Osteoblast (primary cell): ENCODE results near the gene ITCH. TPM values are rescaled to one million over a fixed set of nuclear protein-coding genes. Genes with fewer than 3 reads are reported as not detected.
"Not testable (repeated sequence)": the region's sequence is repeated elsewhere in the genome, so short reads cannot be mapped to it uniquely, and the experiment has no call there.

Source experiments
- DNase-seq: peaks from one replicate; pipeline ENCODE4 v3.0.0; 2011; ENCODE audit warnings: low spot score, mixed read lengths; ENCODE audit not compliant: insufficient read length; ENCODE audit errors: missing footprints
- H2AFZ ChIP-seq: 2 replicates; pipeline ENCODE4 v1.6.0; 2011; ENCODE audit warnings: mild to moderate bottlenecking, low read length
- H3K27ac ChIP-seq: 2 replicates; pipeline ENCODE4 v1.5.1; 2011; ENCODE audit warnings: mild to moderate bottlenecking, low read depth, low read length, moderate library complexity
- H3K27me3 ChIP-seq: 2 replicates; pipeline ENCODE4 v1.6.0; 2012; ENCODE audit warnings: mild to moderate bottlenecking, control low read depth, inconsistent platforms, low read length, moderate library complexity; ENCODE audit not compliant: insufficient read depth
- H3K36me3 ChIP-seq: 2 replicates; pipeline ENCODE4 v1.5.1; 2011; ENCODE audit warnings: mild to moderate bottlenecking, low read length, control low read depth, moderate library complexity; ENCODE audit not compliant: insufficient read depth
- H3K4me1 ChIP-seq: 2 replicates; pipeline ENCODE4 v1.5.1; 2011; ENCODE audit warnings: mild to moderate bottlenecking, low read length, control low read depth, moderate library complexity; ENCODE audit not compliant: insufficient read depth
- H3K4me2 ChIP-seq: 2 replicates; pipeline ENCODE4 v1.6.0; 2011; ENCODE audit warnings: mild to moderate bottlenecking, low read length; ENCODE audit not compliant: insufficient read depth
- H3K4me3 ChIP-seq: fragments of 200-600 bp; sonication (generic); 3 replicates; pipeline ENCODE4 v1.5.1; 2012; ENCODE audit warnings: mild to moderate bottlenecking, low read length, inconsistent platforms; ENCODE audit not compliant: insufficient read depth
- H3K79me2 ChIP-seq: 2 replicates; pipeline ENCODE4 v1.6.0; 2012; ENCODE audit warnings: mild to moderate bottlenecking, low read length, control low read depth, inconsistent platforms; ENCODE audit not compliant: insufficient read depth
- H3K9me3 ChIP-seq: 2 replicates; pipeline ENCODE4 v1.5.1; 2011; ENCODE audit warnings: low read depth, low read length, control low read depth
- H4K20me1 ChIP-seq: 2 replicates; pipeline ENCODE4 v1.6.0; 2012; ENCODE audit warnings: mild to moderate bottlenecking, low read length, control low read depth; ENCODE audit not compliant: insufficient read depth
- total RNA-seq: library from RNA; depleted of rRNA; stranded (reverse); fragments of >200 nt; gene quantifications from 2 replicates; pipeline ENCODE4 v1.2.3, GENCODE V29; 2012
- TF ChIP-seq, protein P1 (sequence below): IDR thresholded peaks from 2 replicates; pipeline ENCODE4 v1.5.1; 2011; ENCODE audit warnings: mild to moderate bottlenecking, low read depth, low read length, moderate library complexity; ENCODE audit errors: extremely low read depth

ITCH gene
- total RNA-seq, 1 donor, result 79.3 TPM

- Histone ChIP-seq H3K4me3 (no peak overlapping the region), H3K36me3 (peaks cover 39% of the 10 kb centered on the region), H3K27ac (no peak overlapping the region), H2AFZ (no peak overlapping the region), H3K4me1 (peaks cover 17% of the 10 kb centered on the region), H3K4me2 (no peak overlapping the region), H3K79me2 (peaks cover 85% of the 10 kb centered on the region), H4K20me1 (peaks cover 53% of the 10 kb centered on the region), H3K9me3 (no peaks in the 10 kb centered on the region), H3K27me3 (no peaks in the 10 kb centered on the region)
- DNase-seq, result no peak
- TF ChIP-seq, protein P1, sequence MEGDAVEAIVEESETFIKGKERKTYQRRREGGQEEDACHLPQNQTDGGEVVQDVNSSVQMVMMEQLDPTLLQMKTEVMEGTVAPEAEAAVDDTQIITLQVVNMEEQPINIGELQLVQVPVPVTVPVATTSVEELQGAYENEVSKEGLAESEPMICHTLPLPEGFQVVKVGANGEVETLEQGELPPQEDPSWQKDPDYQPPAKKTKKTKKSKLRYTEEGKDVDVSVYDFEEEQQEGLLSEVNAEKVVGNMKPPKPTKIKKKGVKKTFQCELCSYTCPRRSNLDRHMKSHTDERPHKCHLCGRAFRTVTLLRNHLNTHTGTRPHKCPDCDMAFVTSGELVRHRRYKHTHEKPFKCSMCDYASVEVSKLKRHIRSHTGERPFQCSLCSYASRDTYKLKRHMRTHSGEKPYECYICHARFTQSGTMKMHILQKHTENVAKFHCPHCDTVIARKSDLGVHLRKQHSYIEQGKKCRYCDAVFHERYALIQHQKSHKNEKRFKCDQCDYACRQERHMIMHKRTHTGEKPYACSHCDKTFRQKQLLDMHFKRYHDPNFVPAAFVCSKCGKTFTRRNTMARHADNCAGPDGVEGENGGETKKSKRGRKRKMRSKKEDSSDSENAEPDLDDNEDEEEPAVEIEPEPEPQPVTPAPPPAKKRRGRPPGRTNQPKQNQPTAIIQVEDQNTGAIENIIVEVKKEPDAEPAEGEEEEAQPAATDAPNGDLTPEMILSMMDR, result no peak
These were observed 4.1 kb downstream of the ITCH start for GRCh38 chr20:34367155-34367554.

- H2AFZ ChIP-seq, H3K27me3 ChIP-seq, DNase-seq, H3K9me3 ChIP-seq, H3K4me2 ChIP-seq, H3K4me3 ChIP-seq: not testable (repeated sequence)
- H3K27ac ChIP-seq, result peak overlapping the region; percentile 5
- H3K4me1 ChIP-seq, result peaks cover 13% of the 10 kb centered on the region
- peaks cover 91% of the 10 kb centered on the region for H3K79me2 ChIP-seq
- H4K20me1 ChIP-seq, result peaks cover 53% of the 10 kb centered on the region
- peaks cover 41% of the 10 kb centered on the region for H3K36me3 ChIP-seq
These were observed 4.8 kb downstream of the ITCH start for GRCh38 chr20:34367911-34368310.

DNA sequence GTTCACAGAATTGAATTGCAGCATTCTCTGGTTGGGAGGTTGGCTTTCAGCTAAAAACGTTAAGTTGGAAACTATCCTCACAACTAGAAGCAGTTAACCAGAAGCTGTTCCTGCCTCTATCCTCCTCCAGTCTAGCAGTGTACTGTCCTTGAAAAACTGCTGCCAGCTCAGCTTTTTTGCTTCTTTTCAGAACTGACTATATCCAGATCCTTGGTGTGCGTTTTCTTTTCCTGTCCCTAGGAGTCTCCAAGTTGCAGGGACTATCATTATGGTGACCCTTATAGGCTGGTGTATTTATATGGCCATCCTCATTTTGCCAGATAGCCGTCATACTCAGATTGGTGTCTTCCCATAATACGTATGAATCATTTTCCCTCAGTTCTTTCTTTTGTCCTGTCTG lies 5.5 kb downstream of the ITCH start:
- Histone ChIP-seq H3K27me3 (no peaks in the 10 kb centered on the region), H3K27ac (peak overlapping the region; percentile 5), H2AFZ (no peak overlapping the region), H3K79me2 (peaks cover 92% of the 10 kb centered on the region), H3K9me3 (no peaks in the 10 kb centered on the region), H3K4me1 (peaks cover 13% of the 10 kb centered on the region), H4K20me1 (peaks cover 53% of the 10 kb centered on the region), H3K4me2 (no peak overlapping the region), H3K36me3 (peaks cover 43% of the 10 kb centered on the region), H3K4me3 (no peak overlapping the region)
- DNase-seq, result peak; percentile 49
- TF ChIP-seq, protein P1, result no peak

DNA sequence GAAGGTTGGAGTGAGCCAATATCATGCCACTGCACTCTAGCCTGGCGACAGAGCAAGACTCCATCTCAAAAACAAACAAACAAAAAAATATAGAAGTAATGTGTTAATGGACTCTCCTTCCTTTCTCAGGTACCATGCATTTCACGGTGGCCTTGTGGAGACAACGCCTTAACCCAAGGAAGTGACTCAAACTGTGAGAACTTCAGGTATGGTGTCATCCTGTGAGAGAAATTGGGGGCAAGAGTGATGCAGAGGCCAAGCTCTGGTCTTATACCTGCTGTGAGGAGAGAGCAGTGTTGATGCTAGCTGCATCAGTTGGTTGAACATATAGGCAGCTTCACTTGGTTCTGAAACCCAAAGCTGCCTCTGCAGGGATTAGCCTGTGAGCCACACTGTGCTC lies 6.2 kb downstream of the ITCH start:
- H3K79me2 ChIP-seq, result peaks cover 91% of the 10 kb centered on the region
- H3K27me3 ChIP-seq, result no peaks in the 10 kb centered on the region
- H3K27ac ChIP-seq, result no peak overlapping the region
- peaks cover 57% of the 10 kb centered on the region for H4K20me1 ChIP-seq
- no peaks in the 10 kb centered on the region for H3K9me3 ChIP-seq
- no peak overlapping the region for H3K4me3 ChIP-seq
- H3K4me2 ChIP-seq, result no peak overlapping the region
- TF ChIP-seq, protein P1, result no peak
- H2AFZ ChIP-seq, result no peak overlapping the region
- no peak for DNase-seq
- peaks cover 12% of the 10 kb centered on the region for H3K4me1 ChIP-seq
- peaks cover 44% of the 10 kb centered on the region for H3K36me3 ChIP-seq
